PC-9 (cell line): Measurements from ENCODE around the gene IGSF21.

ENCODE experiments used
- CTCF ChIP-seq: fragments of 200-600 bp; sonication (generic); conservative IDR thresholded peaks from 2 replicates; pipeline ENCODE4 v1.6.1; 2017; ENCODE audit warnings: mixed run types, antibody characterized with exemption, mild to moderate bottlenecking, moderate library complexity
- EZH2 ChIP-seq: fragments of 200-600 bp; sonication (generic); IDR thresholded peaks from 2 replicates; pipeline ENCODE4 v1.8.0; 2017; ENCODE audit warnings: antibody characterized with exemption, low read depth

DNA sequence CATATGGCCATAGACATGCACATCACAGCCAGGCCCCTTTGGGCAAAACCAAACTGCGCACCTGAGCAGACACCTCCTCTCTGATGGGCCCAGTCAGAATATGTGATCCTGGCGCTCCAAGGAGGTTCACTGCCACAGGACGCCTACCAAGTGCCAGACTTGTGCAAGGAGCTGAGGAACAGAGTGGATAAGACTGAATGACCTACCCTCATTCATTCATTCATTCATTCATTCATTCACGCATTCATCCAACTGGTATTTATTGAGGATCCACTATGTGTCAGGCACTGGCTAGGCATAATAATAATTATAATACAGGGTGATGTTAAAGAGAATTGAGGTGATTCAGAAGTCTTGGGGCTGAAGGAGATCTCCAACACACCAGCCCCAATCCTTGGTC lies 2.4 kb upstream of the IGSF21 start:
- TF ChIP-seq CTCF = no peak
- no peak for TF ChIP-seq EZH2
